Measurements from ENCODE around the gene DPYD. TPM values are rescaled to one million over a fixed set of nuclear protein-coding genes. Genes with fewer than 3 reads are reported as not detected.

DPYD gene
- total RNA-seq, 1 donor from 2014 or later = 8.8 TPM

DNA sequence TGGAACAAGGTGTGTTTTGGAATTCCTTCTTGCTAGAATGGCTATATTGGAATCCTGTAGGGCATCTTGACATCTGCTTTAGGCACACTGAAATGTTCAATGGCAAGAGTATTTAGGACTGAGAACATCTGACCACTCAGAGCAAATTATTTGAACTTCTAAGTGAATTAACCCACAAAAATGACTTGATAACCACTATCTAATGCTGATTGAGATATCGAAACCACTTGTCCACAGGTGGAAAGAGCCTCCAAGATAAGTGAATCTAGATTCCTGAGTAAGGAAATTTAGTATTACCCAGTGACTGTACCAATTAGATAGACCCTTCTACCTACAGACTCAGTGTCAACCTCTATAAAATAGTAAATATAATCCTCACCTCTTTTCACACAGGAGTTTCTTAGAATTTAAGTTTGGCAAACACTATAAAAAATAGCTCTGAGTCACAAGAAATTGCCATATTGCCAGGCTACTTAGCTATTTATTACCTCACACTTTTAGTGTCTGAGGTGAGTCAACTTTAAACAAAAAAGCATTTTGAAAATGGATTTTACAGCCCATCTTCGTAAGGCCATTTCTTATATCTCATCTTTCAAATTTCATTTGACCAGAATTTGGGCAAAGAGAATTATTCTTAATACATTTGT, 777.5 kb downstream of the DPYD start:
- Mint-ChIP-seq H3K4me3 (ENCODE audit: unreplicated experiment) (no peak overlapping the region), H3K4me1 (ENCODE audit: low read depth, unreplicated experiment) (peaks cover 22% of the 10 kb centered on the region), H3K27me3 (ENCODE audit: low read depth, unreplicated experiment) (no peaks in the 10 kb centered on the region), H3K27ac (ENCODE audit: unreplicated experiment) (no peak overlapping the region), H3K9me3 (ENCODE audit: unreplicated experiment) (no peaks in the 10 kb centered on the region), H3K36me3 (ENCODE audit: low read depth, unreplicated experiment) (no peaks in the 10 kb centered on the region)
- peak overlapping the region; percentile 77 for H3K27ac ChIP-seq (ENCODE audit: low read depth, low read length)
- no peaks in the 10 kb centered on the region for H3K9me3 ChIP-seq (ENCODE audit: insufficient read depth, low read depth, low read length)
- peak; percentile 75 for DNase-seq (ENCODE audit: low read depth)
- no peak for TF ChIP-seq EZH2 (IDR thresholded peaks at IDR 0.05; ENCODE audit: insufficient read depth, low read length)
- TF ChIP-seq, protein P1, sequence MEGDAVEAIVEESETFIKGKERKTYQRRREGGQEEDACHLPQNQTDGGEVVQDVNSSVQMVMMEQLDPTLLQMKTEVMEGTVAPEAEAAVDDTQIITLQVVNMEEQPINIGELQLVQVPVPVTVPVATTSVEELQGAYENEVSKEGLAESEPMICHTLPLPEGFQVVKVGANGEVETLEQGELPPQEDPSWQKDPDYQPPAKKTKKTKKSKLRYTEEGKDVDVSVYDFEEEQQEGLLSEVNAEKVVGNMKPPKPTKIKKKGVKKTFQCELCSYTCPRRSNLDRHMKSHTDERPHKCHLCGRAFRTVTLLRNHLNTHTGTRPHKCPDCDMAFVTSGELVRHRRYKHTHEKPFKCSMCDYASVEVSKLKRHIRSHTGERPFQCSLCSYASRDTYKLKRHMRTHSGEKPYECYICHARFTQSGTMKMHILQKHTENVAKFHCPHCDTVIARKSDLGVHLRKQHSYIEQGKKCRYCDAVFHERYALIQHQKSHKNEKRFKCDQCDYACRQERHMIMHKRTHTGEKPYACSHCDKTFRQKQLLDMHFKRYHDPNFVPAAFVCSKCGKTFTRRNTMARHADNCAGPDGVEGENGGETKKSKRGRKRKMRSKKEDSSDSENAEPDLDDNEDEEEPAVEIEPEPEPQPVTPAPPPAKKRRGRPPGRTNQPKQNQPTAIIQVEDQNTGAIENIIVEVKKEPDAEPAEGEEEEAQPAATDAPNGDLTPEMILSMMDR (IDR thresholded peaks at IDR 0.05; ENCODE audit: insufficient read depth, low read depth, low read length) = no peak
- no peaks in the 10 kb centered on the region for H3K27me3 ChIP-seq (ENCODE audit: insufficient read depth, low read length)
- no peak overlapping the region for H2AFZ ChIP-seq (ENCODE audit: low read depth, low read length)
- no peaks in the 10 kb centered on the region for H3K36me3 ChIP-seq (ENCODE audit: insufficient read depth, low read length)
- no peaks in the 10 kb centered on the region for H4K20me1 ChIP-seq (ENCODE audit: insufficient read depth, low read length)
- H3K9ac ChIP-seq (ENCODE audit: low read length) = peak overlapping the region; percentile 47
- H3K79me2 ChIP-seq (ENCODE audit: insufficient read depth, low read length) = no peaks in the 10 kb centered on the region
- H3K4me2 ChIP-seq (ENCODE audit: low read length) = peak overlapping the region; percentile 74
- no peak overlapping the region for H3K4me3 ChIP-seq (ENCODE audit: insufficient read depth, low read depth, low read length)
- peaks cover 44% of the 10 kb centered on the region for H3K4me1 ChIP-seq (ENCODE audit: insufficient read depth, low read length)
- FAIRE-seq = no peak

DNA sequence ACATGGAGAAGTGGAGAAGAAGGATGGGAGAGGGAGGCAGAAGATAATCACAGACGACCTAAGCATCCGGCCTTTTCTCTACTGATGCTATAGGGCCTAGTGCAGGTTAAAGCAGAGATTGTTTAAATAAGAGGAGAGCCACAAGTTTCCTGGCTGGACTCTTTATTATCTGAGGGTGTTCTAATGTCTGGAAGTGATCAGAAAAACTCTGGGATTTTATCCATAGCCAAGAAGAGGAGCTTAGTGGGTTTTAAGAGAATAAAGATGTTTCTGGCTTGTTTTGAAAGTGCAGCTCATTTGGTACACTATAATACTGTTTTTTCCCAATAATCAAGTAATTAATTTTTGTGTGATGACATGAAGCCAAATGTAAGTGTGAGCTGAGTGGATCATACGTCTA, 780.2 kb downstream of the DPYD start:
- no peak overlapping the region for H3K27ac Mint-ChIP-seq (ENCODE audit: unreplicated experiment)

More for the DNA sequence above, 780.2 kb downstream of the DPYD start:
- TF ChIP-seq EZH2 (IDR thresholded peaks at IDR 0.05; ENCODE audit: insufficient read depth, low read length) = no peak
- TF ChIP-seq, protein P1 (IDR thresholded peaks at IDR 0.05; ENCODE audit: insufficient read depth, low read depth, low read length) = no peak
- Histone ChIP-seq H4K20me1 (ENCODE audit: insufficient read depth, low read length) (no peaks in the 10 kb centered on the region), H3K4me1 (ENCODE audit: insufficient read depth, low read length) (peaks cover 42% of the 10 kb centered on the region), H3K9ac (ENCODE audit: low read length) (no peak overlapping the region), H3K79me2 (ENCODE audit: insufficient read depth, low read length) (no peaks in the 10 kb centered on the region), H3K27me3 (ENCODE audit: insufficient read depth, low read length) (no peaks in the 10 kb centered on the region), H3K4me2 (ENCODE audit: low read length) (no peak overlapping the region), H3K27ac (ENCODE audit: low read depth, low read length) (no peak overlapping the region), H2AFZ (ENCODE audit: low read depth, low read length) (no peak overlapping the region), H3K36me3 (ENCODE audit: insufficient read depth, low read length) (no peaks in the 10 kb centered on the region), H3K4me3 (ENCODE audit: insufficient read depth, low read depth, low read length) (no peak overlapping the region), H3K9me3 (ENCODE audit: insufficient read depth, low read depth, low read length) (no peaks in the 10 kb centered on the region)
- FAIRE-seq (no peak), DNase-seq (ENCODE audit: low read depth) (no peak)
- H3K4me3 Mint-ChIP-seq (ENCODE audit: unreplicated experiment) = no peak overlapping the region
- H3K27me3 Mint-ChIP-seq (ENCODE audit: low read depth, unreplicated experiment) = no peaks in the 10 kb centered on the region
- no peaks in the 10 kb centered on the region for H3K9me3 Mint-ChIP-seq (ENCODE audit: unreplicated experiment)
- peaks cover 23% of the 10 kb centered on the region for H3K4me1 Mint-ChIP-seq (ENCODE audit: low read depth, unreplicated experiment)
- H3K36me3 Mint-ChIP-seq (ENCODE audit: low read depth, unreplicated experiment) = no peaks in the 10 kb centered on the region

All from astrocyte (in vitro differentiated cells and primary cell).